ENCODE measurements around the gene TSPAN11.
"Not testable (repeated sequence)": the region's sequence is repeated elsewhere in the genome, so short reads cannot be mapped to it uniquely, and the experiment has no call there.

DNA sequence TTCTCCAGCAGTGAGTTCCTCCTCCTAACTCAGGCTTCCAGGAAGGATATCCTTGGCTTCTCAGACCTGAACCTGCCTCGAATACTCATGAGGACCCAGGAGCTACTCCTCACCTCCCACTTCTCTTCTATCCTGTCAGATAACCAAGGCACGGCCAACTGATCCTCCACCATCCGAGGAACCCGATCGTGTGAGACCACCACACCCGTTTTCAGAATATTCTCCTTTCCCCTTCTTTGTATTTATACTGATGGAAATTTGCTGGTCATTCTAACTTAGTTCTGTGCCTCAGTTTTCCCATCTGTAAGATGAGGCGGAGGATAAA, 86.0 kb downstream of the TSPAN11 start:
- TF ChIP-seq, protein P1, sequence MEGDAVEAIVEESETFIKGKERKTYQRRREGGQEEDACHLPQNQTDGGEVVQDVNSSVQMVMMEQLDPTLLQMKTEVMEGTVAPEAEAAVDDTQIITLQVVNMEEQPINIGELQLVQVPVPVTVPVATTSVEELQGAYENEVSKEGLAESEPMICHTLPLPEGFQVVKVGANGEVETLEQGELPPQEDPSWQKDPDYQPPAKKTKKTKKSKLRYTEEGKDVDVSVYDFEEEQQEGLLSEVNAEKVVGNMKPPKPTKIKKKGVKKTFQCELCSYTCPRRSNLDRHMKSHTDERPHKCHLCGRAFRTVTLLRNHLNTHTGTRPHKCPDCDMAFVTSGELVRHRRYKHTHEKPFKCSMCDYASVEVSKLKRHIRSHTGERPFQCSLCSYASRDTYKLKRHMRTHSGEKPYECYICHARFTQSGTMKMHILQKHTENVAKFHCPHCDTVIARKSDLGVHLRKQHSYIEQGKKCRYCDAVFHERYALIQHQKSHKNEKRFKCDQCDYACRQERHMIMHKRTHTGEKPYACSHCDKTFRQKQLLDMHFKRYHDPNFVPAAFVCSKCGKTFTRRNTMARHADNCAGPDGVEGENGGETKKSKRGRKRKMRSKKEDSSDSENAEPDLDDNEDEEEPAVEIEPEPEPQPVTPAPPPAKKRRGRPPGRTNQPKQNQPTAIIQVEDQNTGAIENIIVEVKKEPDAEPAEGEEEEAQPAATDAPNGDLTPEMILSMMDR (conservative IDR thresholded peaks at IDR 0.05; ENCODE audit: low read depth in 2 of 2) = not testable (repeated sequence)
- TF ChIP-seq, protein P2, sequence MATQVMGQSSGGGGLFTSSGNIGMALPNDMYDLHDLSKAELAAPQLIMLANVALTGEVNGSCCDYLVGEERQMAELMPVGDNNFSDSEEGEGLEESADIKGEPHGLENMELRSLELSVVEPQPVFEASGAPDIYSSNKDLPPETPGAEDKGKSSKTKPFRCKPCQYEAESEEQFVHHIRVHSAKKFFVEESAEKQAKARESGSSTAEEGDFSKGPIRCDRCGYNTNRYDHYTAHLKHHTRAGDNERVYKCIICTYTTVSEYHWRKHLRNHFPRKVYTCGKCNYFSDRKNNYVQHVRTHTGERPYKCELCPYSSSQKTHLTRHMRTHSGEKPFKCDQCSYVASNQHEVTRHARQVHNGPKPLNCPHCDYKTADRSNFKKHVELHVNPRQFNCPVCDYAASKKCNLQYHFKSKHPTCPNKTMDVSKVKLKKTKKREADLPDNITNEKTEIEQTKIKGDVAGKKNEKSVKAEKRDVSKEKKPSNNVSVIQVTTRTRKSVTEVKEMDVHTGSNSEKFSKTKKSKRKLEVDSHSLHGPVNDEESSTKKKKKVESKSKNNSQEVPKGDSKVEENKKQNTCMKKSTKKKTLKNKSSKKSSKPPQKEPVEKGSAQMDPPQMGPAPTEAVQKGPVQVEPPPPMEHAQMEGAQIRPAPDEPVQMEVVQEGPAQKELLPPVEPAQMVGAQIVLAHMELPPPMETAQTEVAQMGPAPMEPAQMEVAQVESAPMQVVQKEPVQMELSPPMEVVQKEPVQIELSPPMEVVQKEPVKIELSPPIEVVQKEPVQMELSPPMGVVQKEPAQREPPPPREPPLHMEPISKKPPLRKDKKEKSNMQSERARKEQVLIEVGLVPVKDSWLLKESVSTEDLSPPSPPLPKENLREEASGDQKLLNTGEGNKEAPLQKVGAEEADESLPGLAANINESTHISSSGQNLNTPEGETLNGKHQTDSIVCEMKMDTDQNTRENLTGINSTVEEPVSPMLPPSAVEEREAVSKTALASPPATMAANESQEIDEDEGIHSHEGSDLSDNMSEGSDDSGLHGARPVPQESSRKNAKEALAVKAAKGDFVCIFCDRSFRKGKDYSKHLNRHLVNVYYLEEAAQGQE (IDR thresholded peaks at IDR 0.05; ENCODE audit: unreplicated experiment) = not testable (repeated sequence)
- not testable (repeated sequence) for TF ChIP-seq EZH2 (IDR thresholded peaks at IDR 0.05; ENCODE audit: low read depth, unreplicated experiment)

All from GM23338 (cell line).